Uterus (tissue), 4 donors: Measurements from ENCODE around the gene CHMP3. TPM values are rescaled to one million over a fixed set of nuclear protein-coding genes. Genes with fewer than 3 reads are reported as not detected.

Source experiments
- DNase-seq, 2 donors: peaks; one replicate each; pipeline ENCODE4 v3.0.0-alpha.2; 2019 to 2020
- H3K27ac ChIP-seq, 2 donors: fragments of 200-600 bp; sonication (generic); 1 replicate in 1 of 2; 2 replicates in 1 of 2; pipeline ENCODE4 v1.5.1; 2016 to 2018
- H3K27me3 ChIP-seq, 2 donors: fragments of 200-600 bp; sonication (generic); one replicate each; pipeline ENCODE4 v1.5.1; 2018 to 2019; ENCODE audit warnings: control low read depth in 1 of 2
- H3K36me3 ChIP-seq, 2 donors: fragments of 200-600 bp; sonication (generic); one replicate each; pipeline ENCODE4 v1.5.1; 2019; ENCODE audit warnings: control low read depth in 1 of 2
- H3K4me1 ChIP-seq, 2 donors: fragments of 200-600 bp; sonication (generic); one replicate each; pipeline ENCODE4 v1.5.1; 2018 to 2019; ENCODE audit warnings: control low read depth in 1 of 2
- H3K4me3 ChIP-seq, 2 donors: fragments of 200-600 bp; sonication (generic); 1 replicate in 1 of 2; 2 replicates in 1 of 2; pipeline ENCODE4 v1.5.1; 2018 to 2019; ENCODE audit warnings: mild to moderate bottlenecking in 1 of 2
- H3K9me3 ChIP-seq, 2 donors: fragments of 200-600 bp; sonication (generic); one replicate each; pipeline ENCODE4 v1.5.1; 2019; ENCODE audit warnings: control low read depth in 1 of 2
- POLR2A ChIP-seq, 2 donors: fragments of 450-650 bp; IDR thresholded peaks; one replicate each; pipeline ENCODE4 v1.6.1; 2016; ENCODE audit warnings: antibody characterized with exemption in 2 of 2, mild to moderate bottlenecking in 1 of 2, moderate library complexity in 1 of 2
- intact Hi-C: fragments of 100-400 bp; cut with DNase I; formaldehyde crosslinking; loops from one replicate; pipeline ENCODE4 v1.15.1; 2023; ENCODE audit warnings: low total_unique reads
- total RNA-seq, 4 donors: library from RNA; depleted of rRNA in 3 of 4; stranded (reverse); fragments of >200 nt in 3 of 4; gene quantifications; one replicate each; pipeline versions ENCODE4 v1.1.0 to v1.2.4, GENCODE V29; 2014 to 2023
- TF ChIP-seq, protein P1 (sequence below), 4 experiments: fragments of 200-600 bp in 2 of 4; fragments of 450-650 bp in 2 of 4; sonication (generic) in 2 of 4; IDR thresholded peaks; one replicate each; pipeline ENCODE4 v1.5.1; 2016 to 2019; ENCODE audit warnings: antibody characterized with exemption in 4 of 4, mild to moderate bottlenecking in 2 of 4, moderate library complexity in 1 of 4
- donor health status: DM: yes; HTN: yes; CAD: no.

The CHMP3 gene
- total RNA-seq, 4 donors from 2014 or later = 62.4 to 143 (median 94.4) TPM

DNA sequence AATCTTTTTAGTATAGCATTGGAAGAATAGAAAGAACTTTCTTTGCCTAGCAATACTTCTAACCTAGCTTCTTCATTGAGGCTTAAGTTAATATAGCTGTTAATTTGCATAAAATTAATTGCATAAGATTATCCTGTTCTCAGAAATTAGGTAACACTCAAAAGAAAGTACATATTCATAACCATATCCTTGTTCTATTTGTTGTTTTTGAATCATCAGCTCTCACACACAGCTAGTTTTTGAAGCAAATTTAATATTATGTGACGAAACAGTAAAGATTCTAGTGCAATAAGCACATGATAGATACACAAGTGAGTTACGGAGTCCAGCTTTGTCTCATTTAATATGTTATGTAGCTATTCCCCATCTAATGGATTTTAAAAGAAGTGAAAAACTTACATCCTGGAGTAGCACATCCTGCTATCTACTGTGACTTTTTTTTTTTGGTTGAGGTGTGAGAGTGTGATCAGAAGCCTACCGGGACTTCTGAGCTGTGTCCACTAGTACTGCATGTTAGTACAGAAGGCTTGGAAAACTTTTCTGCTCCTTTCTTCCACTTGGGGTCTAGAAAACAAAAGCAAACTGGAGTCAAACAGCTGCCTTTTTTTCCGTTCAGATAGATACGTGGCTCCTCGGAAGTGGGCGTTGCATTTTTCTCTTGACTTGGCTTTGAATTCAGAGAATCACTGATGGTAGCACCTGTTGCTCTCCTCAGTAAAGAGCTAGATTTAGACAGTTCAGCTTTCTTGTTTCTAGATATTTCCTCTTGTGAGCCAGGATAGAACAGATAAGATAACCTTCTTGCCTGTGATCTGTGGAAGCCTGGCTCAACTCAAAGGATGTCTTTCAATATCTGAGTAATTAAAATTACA is 94.8 kb downstream of the CHMP3 start:
- H3K36me3 ChIP-seq = no peaks in the 10 kb centered on the region
- intact Hi-C loops = no loop called here
- H3K9me3 ChIP-seq = no peaks in the 10 kb centered on the region
- H3K4me1 ChIP-seq = no peaks in the 10 kb centered on the region
- no peak for TF ChIP-seq POLR2A (IDR thresholded peaks at IDR 0.05)
- TF ChIP-seq, protein P1, sequence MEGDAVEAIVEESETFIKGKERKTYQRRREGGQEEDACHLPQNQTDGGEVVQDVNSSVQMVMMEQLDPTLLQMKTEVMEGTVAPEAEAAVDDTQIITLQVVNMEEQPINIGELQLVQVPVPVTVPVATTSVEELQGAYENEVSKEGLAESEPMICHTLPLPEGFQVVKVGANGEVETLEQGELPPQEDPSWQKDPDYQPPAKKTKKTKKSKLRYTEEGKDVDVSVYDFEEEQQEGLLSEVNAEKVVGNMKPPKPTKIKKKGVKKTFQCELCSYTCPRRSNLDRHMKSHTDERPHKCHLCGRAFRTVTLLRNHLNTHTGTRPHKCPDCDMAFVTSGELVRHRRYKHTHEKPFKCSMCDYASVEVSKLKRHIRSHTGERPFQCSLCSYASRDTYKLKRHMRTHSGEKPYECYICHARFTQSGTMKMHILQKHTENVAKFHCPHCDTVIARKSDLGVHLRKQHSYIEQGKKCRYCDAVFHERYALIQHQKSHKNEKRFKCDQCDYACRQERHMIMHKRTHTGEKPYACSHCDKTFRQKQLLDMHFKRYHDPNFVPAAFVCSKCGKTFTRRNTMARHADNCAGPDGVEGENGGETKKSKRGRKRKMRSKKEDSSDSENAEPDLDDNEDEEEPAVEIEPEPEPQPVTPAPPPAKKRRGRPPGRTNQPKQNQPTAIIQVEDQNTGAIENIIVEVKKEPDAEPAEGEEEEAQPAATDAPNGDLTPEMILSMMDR (IDR thresholded peaks at IDR 0.05) = no peak
- no peak overlapping the region for H3K4me3 ChIP-seq
- no peak overlapping the region for H3K27ac ChIP-seq
- DNase-seq = no peak
- no peaks in the 10 kb centered on the region for H3K27me3 ChIP-seq

GRCh38 chr2:86466306-86466705 is 96.9 kb downstream of the CHMP3 start:
- no peaks in the 10 kb centered on the region for H3K4me1 ChIP-seq
- TF ChIP-seq, protein P1 (IDR thresholded peaks at IDR 0.05) = no peak
- TF ChIP-seq POLR2A (IDR thresholded peaks at IDR 0.05) = no peak
- H3K36me3 ChIP-seq = no peaks in the 10 kb centered on the region
- DNase-seq = no peak
- H3K27me3 ChIP-seq = no peaks in the 10 kb centered on the region
- H3K4me3 ChIP-seq = no peak overlapping the region
- no peaks in the 10 kb centered on the region for H3K9me3 ChIP-seq
- intact Hi-C loops = no loop called here
- H3K27ac ChIP-seq = no peak overlapping the region

DNA sequence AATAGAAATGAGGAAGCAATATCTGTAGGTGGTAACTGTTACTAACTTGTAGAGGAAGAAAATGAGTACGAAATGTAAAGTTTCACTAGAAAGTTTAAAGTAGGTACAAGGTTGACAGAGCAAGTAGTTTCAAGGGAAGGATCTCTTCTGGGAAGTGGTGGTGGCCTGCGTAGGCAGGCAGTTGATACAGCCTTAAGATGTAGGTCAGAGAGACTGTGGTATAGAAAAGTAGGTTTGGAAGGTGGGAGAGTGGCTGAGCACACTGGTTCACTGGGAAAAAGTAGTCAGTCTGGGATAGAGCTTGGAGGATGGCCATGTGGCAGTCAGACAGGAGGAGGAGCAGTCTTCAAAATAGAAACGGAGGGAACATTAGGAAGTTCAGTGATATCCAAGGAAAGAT is 98.6 kb downstream of the CHMP3 start:
- peak in 1 of 2 donors; percentile 39 for DNase-seq
- no peaks in the 10 kb centered on the region for H3K4me1 ChIP-seq

GRCh38 chr2:86461042-86461743 is 102.0 kb downstream of the CHMP3 start:
- intact Hi-C loops = no loop called here
- Histone ChIP-seq H3K4me1 (no peaks in the 10 kb centered on the region), H3K36me3 (no peaks in the 10 kb centered on the region), H3K9me3 (no peaks in the 10 kb centered on the region), H3K27me3 (no peaks in the 10 kb centered on the region), H3K4me3 (no peak overlapping the region), H3K27ac (no peak overlapping the region)
- no peak for DNase-seq
- TF ChIP-seq, protein P1 (IDR thresholded peaks at IDR 0.05) = no peak
- no peak for TF ChIP-seq POLR2A (IDR thresholded peaks at IDR 0.05)

More for the DNA sequence above, 98.6 kb downstream of the CHMP3 start:
- Histone ChIP-seq H3K9me3 (no peaks in the 10 kb centered on the region), H3K36me3 (no peaks in the 10 kb centered on the region), H3K4me3 (no peak overlapping the region), H3K27ac (no peak overlapping the region), H3K27me3 (no peaks in the 10 kb centered on the region)
- intact Hi-C loops = no loop called here
- TF ChIP-seq, protein P1 (IDR thresholded peaks at IDR 0.05) = no peak
- no peak for TF ChIP-seq POLR2A (IDR thresholded peaks at IDR 0.05)

DNA sequence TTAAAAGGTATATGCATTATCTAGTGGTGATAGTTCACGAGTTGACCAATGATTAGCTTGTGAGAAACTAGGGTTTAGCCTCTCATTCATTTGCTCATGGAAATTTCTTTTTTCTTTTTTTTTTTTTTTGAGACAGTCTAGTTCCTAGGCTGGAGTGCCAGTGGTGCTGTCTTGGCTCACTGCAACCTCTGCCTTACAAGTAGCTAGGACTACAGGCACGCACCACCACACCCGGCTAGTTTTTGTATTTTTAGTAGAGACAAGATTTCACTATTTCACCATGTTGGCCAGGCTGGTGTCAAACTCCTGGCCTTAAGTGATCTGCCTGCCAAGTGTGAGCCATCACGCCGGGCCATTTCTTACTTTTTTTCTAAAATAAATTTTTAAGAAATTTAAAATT is 108.1 kb downstream of the CHMP3 start:
- Histone ChIP-seq H3K27ac (no peak overlapping the region), H3K9me3 (no peaks in the 10 kb centered on the region), H3K4me3 (no peak overlapping the region), H3K36me3 (no peaks in the 10 kb centered on the region), H3K27me3 (no peaks in the 10 kb centered on the region), H3K4me1 (peaks cover 0 to 4% of the 10 kb centered on the region in 2 donors)
- TF ChIP-seq POLR2A (IDR thresholded peaks at IDR 0.05) = no peak
- intact Hi-C loops = no loop called here
- DNase-seq = no peak
